TTC549 (cell line): ENCODE results near the gene ZFR2.

Experiments
- FAIRE-seq: peaks from 2 replicates; lab custom pipeline; 2012; peaks lifted over from hg19 to GRCh38; lab: Jason Lieb, UNC

ZFR2 gene

DNA sequence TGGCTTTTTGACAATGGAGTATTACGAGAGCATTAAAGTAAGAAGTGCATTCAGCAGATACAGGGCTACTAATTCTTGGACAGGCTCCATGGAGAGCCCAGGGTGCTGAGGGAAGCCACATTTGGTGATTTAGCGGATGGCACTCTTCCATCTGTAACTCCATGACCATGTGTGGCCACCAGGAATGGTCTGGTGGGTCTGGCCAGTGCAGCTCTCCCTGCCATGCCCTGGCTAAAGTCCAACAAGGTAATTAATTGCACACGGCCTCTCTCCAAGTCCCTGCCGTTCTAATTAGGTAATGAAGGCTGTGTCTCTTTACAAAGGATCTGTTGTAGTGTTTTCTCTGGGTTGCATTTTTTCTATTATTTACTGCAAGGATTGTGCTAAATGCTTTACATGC lies 4.3 kb upstream of the ZFR2 start:
- FAIRE-seq, result no peak

DNA sequence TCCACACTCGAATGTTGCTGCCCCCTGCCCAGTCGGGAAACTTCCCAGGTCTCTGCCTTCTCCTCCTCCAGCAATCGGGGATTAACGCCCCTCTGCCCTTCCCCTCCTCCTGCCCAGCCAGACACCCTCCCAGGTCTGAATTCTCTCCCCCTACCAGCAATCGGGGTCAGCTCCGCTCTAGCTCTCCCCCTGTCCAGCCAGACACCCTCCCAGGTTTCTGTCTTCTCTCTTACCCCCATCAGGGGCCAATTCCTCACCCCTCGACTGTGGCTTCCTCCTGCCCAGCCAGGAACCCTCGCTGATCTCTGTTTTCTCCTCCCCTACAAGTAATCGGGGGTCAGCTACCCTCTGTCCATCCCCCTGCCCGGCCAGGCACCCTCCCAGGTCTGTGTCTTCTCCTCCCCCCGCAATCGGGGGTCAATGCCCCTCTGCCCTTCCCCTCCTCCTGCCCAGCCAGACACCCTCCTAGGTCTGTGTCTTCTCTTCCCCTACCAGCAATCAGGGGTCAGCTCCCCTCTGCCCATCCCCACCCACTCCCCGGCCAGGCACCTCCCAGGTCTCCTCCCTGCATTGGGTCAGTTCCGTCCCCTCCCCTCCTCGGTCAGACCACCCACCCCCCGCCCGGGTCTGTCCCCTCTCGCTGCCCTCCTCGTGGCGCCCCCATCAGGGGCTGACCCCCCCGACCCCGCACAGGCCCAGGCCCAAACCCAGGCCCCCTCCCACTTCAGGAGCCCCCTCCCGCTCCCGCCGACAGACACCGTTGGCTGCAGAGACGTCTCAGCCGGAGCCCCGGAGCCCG lies 668 bp downstream of the ZFR2 start:
- no peak for FAIRE-seq

DNA sequence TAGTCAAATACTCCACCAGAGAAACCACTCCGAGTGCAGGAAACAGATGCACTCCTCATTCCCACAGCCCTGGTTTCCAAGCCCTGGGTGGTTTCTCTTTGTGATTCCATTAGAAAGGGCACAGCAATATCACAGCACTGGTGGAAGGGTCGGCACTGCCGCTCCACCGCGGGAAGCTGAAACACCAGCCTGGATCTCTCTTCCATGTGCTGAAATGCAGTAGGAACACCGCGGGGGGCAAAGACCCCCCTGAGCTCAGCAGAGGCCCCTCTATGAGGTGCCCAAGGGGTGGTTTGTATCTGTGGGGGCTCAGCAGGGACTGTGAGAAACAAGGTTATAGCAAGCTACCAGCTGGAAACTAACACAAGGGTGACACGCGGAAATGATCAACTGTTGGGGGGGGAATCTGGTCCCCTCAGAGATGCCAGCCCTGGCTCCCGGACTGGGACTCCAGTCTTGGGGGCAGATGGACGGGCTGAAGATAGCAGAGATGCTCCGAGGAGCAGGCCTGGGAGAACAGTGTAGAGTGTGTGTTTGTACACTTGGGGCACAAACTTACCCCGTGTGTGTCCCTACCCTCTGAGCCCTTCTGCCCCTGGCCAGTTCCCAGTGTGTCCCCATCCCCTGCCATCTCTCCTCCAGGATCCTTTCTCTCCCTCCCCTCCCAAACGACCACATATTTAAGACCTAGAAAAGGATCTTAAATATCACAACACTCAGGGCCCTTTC lies 1.8 kb downstream of the ZFR2 start:
- FAIRE-seq, result no peak

DNA sequence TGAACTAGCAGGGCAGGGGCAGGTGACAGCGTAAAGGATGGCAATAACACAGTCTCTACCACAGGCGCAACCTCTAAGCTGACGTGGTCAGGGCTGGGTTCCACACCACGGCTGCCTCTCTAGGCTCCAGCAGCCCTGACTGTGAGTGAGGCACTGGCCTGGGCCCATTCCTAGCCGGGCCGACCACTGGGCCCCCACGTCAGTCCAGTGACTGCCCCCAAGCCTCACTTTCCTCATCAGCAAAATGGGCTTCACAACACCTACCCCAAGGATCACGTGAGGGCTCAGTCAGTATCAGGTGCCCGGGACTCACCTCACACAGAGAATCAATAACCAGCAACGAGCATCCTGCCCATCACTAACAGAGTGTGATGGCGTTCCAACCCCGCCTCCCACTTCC lies 5.2 kb downstream of the ZFR2 start:
- FAIRE-seq, result no peak

DNA sequence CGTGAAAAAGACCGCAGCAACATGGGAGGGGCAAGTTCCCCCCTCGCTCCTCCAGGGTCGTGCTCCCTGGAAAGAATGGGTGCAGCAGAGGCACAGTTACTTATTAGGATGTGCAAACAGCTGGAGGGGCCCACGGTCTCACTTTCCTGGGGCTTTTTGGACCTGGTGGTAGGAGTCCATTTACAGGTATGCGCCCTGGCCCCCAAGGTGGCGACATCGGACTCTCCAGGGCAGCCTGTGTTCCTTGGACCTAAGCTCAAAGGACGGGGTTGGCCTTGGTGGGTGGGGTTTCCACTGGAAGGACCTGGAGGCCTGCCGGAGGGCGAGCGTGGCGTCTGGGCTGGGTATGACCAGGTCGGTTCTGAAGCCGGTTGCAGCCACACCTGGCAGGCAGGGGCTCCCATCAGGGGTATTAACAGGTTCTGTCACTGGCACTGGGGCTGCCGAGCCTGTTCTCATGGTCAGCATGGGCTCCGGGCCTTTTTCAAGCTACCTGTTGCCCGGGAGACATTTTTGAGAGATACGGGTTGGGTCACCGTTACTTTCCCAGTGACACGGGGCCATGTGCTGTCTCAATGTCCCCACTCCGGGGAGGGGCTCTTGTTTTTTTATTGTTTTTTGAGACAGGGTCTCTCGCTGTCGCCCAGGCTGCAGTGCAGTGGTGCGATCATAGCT lies 5.9 kb downstream of the ZFR2 start:
- FAIRE-seq, result no peak

- no peak for FAIRE-seq
These were observed 8.3 kb downstream of the ZFR2 start for GRCh38 chr19:3860499-3860898.

GRCh38 chr19:3857449-3858003 lies 11.3 kb downstream of the ZFR2 start:
- no peak for FAIRE-seq

GRCh38 chr19:3855320-3855719 lies 13.5 kb downstream of the ZFR2 start:
- FAIRE-seq, result no peak

GRCh38 chr19:3852614-3853254 lies 16.1 kb downstream of the ZFR2 start:
- no peak for FAIRE-seq

GRCh38 chr19:3852177-3852511 lies 16.7 kb downstream of the ZFR2 start:
- FAIRE-seq, result no peak

DNA sequence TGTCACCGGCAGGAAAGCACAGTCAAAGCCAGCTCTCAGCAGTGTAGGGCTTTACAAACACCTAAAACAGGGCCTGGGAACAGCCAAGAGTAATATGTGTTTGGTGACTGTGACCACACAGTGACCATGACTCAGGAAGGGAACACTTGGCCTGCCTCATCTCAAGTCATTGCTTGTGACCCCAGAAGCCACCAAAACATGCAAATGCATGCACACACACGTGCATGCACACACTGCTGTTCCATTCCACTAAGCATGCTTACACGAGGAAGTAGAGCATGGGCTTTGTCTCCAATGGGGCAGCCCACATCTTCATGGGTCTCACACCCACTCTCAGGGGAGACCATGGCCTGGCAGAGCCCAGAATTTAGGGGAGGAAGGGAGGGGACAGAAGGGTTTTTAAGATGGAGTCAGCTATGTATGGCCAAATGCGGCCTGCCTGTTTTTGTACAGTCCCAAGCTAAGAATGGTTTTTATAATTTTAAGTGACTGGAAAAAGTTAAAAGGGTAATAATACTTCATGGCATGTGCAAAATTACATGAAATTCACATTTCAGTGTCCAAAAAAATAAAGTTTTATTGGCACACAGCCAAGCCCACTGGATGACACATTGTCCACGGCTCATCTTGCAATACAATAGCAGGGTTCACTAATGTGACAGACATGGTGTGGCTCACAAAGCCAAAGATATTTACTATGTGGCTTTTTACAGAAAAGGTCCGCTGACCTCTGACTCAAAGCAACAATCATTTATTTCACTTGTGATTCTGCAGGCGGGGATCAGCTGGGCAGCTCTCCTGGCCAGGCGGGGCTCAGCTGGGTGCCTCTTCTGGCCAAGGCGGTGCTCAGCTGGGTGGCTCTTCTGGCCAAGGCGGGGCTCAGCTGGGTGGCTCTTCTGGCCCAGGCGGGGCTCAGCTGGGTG lies 17.3 kb downstream of the ZFR2 start:
- FAIRE-seq, result no peak

GRCh38 chr19:3850320-3850972 lies 18.4 kb downstream of the ZFR2 start:
- no peak for FAIRE-seq

DNA sequence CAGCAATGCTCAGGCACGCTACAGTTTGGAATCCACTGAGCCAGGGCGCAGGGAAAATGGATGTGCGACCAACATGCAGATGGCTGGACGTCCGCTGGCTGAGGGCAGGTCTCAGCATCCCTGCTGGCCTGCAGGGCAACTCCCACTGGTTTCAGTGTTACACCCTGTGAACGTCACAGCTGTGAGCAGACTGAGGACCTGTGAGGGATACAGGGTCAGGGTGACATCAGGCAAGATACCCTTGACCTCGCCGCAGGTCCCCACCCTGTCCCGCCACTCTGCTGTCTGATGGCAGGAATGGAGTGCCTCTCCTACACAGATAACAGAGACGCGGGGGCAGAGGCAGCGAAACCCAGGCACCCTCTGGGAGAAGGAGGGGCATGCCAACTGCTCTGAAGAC lies 19.1 kb downstream of the ZFR2 start:
- no peak for FAIRE-seq

GRCh38 chr19:3849092-3849491 lies 19.7 kb downstream of the ZFR2 start:
- FAIRE-seq, result no peak

DNA sequence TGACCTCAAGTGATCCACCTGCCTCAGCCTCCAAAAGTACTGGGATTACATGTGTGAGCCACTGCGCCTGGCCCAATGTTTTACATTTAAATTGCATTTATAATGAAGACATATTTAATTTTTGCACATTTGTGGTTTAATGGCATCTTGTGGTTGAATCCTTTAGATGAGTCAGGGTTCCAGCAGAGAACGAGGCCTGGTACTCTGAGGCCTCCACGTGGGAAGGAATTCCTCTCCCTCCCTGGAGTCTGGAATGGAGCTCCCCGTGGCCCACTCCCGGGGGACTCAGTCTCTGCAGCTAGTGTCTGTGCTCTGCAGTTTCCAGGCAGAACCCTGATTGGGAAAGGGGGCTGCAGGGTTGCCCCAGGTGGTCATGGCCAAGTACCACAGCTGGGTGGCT lies 24.2 kb downstream of the ZFR2 start:
- no peak for FAIRE-seq

DNA sequence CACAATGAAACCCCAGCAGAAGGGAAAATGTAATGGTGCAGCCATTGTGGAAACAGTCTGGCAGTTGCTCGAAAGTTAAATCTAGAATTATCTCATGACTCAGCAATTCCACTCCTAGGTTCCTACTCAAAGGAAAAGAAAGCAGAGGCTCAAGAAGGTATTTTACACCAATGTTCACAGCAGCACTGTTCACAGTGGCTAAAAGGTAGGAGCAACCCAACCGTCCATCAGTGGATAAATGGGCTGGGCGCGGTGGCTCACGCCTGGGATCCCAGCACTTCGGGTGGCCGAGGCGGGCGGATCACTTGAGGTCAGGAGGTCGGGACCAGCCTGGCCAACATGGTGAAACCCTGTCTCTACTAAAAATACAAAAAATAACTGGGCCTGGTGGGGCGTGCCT lies 25.9 kb downstream of the ZFR2 start:
- FAIRE-seq, result no peak

- FAIRE-seq, result no peak
These were observed 28.0 kb downstream of the ZFR2 start for GRCh38 chr19:3840804-3841203.

DNA sequence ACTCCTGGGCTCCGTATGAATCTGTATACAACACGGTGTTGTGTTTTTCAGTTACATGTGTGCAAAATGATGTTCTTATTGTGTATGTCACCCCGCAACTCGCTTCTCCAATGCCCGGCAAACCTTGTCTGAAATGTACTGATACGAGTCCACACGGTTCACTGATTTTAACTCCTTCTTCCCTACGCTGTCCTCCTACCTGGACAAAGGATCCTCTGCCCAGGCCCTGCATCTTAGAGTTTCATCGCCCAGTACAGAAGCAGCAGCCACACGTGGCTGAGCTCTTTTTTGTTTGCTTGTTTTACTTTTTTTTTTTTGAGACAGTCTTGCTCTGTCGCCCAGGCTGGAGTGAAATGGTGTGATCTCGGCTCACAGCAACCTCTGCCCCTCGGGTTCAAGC lies 28.9 kb downstream of the ZFR2 start:
- FAIRE-seq, result no peak

- FAIRE-seq, result no peak
These were observed 30.2 kb downstream of the ZFR2 start for GRCh38 chr19:3838661-3839060.

DNA sequence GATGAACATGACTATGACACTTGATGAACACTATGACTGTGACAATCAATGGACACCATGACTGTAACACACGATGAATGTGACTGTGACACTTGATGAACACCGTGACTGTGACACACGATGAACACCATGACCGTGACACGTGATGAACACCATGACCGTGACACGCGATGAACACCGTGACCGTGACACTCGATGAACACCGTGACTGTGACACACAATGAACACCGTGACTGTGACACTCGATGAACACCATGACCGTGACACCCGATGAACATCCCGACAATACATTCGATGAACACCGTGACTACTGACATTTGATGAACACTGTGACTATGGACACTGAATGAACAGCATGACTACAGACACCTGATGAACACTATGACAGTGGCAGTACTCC lies 30.9 kb downstream of the ZFR2 start:
- FAIRE-seq, result no peak

GRCh38 chr19:3837332-3837731 lies 31.5 kb downstream of the ZFR2 start:
- no peak for FAIRE-seq
